GM18517 (cell line): ENCODE measurements around the gene GPR132.
"Not testable (repeated sequence)": the region's sequence is repeated elsewhere in the genome, so short reads cannot be mapped to it uniquely, and the experiment has no call there.

Source experiments
- ATAC-seq: cut with Tn5 transposase; IDR thresholded peaks from one replicate; pipeline ENCODE4 v1.9.1; 2021; ENCODE audit warnings: mild to moderate bottlenecking, moderate library complexity; ENCODE audit not compliant: unreplicated experiment

Gene GPR132

DNA sequence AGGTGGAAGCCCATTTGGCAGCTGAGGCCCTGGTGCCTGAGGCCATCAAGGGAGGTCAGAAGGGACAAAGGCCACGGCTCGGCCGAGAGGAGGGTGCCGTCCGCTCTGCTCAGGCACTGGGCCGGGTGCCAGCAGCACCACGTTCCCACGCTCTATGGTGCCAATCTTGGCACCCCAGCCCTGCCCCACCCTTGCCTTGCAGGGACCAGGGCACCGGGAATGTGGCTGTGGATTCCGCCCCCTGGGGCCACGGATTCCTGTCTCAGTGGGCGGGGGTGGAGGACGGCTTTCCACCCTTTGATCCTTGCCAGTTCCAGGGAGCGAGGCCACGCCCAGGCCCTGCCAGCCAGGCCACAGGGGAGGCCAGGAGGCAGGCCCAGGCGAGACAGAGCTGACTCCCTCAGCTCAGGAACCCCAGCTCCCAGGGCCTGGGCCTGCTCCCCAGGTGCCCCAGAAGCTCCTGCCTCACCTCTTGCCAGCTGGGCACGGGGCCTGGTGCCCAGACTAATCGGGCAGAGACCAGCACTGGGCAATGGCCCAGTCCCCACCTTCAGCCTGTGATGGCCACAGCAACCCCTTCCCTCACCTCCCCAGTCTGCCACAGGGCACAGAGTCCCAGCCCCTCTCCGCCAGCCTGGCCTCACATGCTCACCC lies 26.4 kb upstream of the GPR132 start:
- ATAC-seq, result no peak

DNA sequence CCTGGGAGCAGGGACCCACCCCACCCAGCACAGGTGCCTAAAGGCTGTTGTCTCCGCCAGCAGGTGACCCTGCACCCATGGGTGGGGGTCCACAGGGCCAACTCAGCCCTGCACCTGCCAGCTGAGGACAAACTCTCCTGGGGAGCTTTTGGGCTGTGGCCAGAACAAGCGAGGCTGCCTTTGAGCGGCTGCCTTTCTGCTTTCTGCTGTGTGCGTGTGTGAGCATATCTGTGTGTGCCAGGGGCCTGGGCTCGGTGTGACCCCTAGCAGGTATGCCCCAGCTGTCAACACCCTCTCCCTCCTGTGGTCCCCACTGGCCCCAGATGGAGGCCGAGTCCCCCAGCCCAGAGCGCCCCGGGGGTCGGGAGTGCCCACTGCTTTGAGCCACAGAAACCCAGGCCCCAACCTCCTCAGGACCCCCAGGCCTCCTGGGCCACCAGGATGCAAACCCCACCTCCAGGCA lies 25.9 kb upstream of the GPR132 start:
- no peak for ATAC-seq

DNA sequence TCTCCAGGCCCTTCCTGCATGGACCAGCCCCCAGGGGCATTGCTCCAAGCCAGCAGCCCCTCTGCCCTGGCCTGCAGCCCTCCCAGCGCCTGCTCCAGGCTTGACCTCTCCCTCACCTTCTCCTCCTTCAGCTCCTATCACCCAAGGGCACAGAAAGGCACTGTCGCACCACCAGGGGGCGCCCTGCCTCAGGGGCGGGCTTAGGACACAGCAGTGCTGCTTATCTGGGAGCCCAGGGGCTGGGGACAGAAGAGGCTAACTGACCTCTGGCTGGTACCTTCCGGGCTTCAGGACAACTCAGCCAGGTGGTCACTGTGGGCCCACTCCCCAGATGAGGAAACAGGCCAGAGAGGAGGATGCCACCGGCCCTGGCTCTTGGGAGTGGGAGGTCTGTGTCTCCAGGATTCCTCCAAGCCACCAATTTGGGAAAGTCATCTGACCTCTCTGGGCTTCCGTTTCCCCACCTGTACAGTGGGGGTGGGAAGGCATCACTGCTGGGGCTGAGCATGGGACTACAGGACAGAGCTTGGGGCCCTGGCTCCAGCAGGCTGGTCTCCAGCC lies 25.3 kb upstream of the GPR132 start:
- ATAC-seq, result no peak

DNA sequence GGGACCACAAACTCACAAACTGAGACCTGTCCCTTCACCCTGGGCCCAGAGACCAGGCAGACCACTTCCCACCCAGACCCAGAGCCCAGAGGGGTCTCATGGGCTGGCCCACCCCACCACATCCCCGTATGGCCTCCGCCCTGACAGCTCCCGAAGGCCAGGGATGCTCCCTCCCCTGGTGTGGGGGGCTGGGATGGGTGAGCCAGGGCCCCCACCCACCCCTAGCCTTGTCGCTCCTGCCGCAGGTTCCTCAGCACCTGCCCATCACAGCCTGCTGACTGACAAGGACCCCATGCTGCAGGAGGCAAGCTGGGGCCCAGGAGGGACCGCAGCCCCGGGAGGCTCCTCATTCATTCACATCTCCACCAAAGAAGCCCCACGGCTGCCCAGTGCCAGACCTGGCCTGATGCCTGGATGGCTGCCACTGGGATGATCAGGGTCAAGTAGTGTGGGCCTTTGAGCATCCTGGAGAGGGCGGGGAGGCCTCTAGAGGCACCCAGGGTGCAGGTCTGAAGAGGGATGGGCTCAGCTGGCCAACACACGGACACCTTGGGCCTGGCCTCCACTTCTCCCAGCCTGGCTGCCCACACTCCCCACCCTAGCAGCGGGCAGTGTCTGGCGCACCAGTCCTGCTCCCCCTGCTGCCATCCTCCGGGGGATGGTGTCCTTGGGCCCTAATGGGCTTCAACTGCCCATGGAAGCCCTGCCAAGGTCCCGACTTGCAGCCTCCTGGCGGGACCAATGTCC lies 24.7 kb upstream of the GPR132 start:
- no peak for ATAC-seq

DNA sequence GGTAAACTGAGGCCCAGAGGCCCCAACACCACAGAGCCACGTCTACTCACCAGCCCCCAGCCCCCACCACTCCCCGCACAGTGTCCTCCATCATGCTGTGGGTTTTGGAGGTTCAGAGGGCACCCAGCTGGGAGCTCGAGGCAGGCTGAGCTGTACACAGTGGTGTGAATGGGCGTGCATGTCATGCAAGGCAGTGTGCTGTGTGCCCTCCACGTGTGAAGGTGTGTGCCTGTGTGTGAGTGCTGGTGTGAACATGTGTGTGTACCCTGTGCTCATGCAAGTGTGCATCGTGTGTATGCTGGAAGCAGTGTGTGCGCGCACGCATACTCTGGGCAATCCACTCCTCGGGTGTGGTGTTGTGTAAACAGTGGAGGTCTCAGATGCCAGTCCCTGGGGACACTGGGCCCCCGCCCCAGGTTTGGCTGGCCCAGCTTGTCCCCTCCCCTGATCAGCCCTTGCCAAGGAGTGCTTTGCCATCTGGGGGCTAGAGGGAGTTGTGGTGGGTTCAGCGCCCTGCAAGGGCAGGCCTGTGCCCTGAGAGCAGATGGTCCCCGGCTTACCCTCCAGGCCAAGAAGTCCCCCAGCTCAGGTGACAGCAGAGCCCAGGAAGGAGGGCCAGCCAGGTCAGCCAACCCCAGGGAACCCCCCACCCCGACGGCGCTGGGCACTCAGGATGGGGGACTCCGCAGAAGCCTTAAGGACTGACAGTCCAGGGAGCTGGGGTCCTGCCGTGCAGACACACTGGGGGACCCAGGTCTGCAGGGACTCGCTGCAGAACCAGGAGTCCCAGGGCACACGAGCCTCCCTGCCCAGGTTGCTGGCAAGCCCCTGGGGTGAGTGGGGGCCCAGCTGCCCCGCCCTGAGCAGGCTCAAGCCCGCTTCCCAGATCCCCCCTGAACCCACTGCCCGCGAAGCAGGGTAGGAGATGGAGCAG lies 23.8 kb upstream of the GPR132 start:
- no peak for ATAC-seq

DNA sequence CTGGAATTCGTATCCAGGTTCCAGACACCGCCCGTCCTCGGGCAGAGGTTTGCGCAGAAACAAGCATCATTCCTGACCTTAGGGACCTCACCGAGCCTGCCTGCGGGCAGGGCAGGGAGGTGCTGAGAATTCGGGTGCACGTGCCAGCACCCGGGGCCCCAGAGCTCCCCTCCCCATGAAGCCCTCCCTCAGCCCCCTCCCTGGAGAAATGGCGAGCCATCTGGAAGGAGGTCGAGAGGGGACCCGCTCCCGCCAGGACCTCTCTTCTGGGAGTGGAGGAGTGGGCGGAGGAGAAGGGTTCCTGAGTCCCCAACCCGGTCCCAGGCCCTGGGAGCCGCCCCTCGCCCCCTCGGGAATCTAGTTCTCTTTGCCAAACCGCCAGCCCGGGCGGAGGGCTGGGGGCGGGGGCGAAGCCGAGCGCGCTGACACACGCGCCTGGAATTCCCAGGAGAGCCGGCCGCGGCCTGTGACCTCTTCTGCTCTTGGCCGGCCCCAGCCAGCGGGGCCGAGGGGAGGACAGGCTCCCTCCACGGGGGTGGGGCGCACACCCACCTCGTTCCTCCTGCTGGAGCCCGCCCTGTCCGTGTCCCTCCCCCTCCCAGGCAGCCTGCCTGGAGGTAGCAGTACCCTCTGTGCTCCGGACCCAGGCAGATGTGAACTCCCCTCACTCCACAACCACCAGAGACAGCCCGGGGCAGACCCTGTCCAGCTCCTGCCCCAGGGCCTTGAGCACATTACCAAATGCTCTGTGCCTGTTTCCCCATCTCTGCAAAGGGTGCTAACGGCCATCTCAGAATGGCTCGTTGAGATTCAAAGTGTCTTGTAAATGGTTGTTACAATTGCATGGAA lies 23.0 kb upstream of the GPR132 start:
- ATAC-seq, result no peak

DNA sequence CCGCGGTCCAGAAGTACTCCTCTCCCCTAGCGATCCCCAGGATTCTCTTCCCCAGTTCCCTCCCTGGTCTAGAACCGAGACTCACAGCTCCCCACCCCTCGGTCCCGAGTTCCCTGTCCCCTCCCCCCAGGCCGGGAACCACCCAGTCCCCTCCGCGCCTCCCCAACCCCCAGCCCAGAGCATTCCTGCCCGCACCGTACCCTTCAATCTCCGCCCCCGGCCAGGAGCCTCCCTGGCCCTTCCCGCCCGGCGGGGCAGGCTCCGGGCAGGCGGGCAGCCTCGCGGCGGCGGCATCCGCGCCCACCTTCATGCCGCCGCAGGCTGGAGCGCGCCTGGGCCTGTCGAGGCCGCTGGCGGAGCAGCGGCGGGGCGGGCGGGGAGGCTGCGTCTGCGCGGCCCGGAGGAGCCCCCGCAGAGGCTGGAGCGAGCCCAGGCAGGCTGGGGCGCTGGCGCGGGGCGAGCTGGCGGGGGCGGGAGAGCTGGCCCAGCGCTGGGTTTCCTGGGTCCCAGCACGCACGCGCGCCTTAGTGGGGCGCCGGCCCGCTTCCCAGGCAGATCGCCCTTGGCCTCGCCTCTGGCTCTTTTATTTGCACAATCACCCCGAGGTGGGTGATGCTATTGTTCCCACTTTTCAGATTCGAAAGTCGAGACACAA lies 22.2 kb upstream of the GPR132 start:
- no peak for ATAC-seq

DNA sequence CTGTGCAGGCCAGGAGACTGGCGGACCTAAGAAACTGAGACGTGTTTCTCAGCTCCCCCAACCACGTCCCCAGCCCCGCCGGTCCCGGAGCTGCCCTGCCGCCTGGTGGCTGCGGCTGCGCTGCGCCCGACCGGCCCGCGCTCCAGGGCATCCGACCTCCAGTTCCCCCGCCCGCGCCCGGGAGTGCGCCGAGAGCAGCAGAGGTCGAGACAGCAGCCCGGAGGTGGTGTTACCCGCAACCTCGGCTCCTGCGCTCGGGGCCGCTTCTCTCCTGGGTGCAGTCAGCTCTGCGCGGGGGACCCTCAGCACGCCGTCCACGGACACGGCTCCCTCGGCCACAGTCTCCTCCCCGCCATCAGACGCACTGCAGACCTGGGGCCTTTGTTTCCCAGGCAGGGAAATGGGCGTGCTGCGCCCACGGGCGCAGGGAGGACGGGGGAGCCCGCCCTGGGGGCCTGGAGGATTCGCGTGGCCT lies 21.6 kb upstream of the GPR132 start:
- peak; percentile 63 for ATAC-seq

DNA sequence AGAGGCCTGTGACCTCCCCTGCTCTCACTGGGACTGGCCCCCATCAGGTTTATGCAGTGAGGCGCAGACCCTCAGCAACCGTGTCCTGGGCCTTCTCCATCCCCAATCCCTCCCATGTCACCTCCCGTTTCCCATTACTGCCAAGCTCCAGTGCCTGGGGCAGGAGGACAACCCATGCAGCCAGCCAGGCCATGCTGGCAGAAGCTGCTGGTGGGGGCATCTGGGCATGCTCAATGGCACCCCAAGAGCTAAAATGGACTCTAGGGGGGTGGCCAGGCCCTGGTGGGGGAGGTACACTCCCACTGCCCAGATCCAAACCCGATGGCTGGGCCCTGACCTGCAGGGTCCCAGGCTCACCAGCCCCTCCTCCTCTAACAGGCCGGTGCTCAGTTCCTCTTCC lies 20.5 kb upstream of the GPR132 start:
- ATAC-seq, result no peak

DNA sequence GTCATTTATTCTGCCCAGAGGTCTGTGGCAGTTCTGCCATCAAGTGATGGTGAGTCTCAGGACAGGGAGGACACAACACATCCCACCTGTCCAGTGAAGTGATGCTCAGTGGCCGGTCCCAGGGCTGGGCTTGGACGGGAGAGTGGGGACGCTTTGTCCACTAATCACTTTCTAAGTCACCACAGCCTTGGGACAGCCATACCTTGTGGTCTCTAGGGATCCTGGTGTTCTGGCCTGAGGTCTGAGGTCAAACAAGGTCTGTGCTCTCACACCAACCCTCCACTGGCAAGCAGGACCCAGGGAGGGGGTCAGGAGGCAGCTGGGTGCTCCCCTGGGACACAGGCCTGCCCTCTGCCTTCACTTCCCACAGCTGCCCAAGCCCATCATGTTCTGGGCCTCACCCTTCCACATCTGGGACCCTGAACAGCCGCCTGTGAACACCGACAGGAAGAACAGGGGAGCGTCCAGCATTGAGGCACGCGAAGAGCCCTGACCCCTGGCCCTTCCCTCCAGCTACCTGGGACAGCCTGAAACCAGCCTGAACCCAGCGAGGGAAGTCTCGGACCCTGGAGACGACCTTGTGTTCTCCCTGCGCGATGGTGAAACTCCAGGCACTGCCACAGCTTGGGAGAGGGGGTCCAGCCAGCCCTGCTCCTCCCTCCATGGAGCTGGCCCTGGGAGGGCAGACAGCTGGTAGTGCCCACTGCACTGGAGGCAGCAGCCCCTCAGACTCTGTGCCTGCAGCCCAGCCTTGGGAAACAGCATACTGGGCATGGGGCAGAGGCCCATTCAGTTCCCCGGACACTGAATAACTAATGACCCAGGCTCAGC lies 19.7 kb upstream of the GPR132 start:
- ATAC-seq, result no peak

DNA sequence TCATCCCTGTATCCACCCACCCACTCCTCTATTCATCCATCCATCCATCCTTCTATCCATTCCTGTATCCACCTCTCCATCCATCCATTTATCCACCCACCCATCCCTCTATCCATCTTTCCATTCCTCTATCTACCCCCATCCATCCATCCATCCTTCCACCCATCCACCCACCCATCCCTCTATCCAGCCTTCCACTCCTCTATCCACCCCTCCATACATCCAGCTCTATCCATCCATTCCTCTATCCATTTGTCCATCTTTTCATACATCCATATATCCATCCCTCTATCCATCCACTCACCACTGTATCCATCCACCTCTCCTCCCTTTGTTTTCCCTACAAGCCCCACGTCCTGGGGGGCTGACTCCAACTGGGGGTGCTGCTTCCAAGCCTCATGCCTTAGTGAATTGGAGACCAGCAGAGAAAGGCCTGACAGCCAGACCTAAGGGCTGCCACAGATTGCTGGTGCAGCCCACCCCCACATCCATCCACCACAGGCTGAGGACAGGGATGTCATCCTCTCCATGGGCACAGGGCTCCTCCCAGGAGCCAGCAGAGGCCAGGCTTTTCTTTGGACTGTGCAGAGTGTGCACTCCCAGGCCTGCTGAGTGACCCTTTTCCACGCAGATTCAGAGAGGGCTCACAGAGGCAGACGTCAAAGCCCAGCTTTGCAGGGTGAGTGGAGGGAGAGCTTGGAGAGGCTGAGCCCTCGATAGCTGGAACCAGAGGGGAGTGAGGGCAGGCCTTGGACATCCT lies 18.9 kb upstream of the GPR132 start:
- no peak for ATAC-seq

DNA sequence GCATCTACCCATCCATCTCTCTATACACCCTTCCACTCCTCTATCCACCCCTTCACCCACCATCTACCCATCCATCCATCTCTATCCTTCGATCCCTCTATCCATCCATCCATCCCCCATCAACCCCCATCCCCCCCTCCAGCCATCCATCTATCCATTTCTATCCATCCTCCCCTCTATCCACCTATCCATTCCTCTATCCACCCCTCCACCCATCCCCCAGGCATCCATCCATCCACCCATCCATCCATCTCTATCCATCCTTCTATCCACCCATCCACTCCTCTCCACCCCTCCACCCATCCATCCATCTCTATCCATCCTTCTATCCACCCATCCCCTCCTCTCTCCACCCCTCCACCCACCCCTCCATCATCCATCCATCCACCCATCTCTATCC lies 17.5 kb upstream of the GPR132 start:
- ATAC-seq, result no peak

DNA sequence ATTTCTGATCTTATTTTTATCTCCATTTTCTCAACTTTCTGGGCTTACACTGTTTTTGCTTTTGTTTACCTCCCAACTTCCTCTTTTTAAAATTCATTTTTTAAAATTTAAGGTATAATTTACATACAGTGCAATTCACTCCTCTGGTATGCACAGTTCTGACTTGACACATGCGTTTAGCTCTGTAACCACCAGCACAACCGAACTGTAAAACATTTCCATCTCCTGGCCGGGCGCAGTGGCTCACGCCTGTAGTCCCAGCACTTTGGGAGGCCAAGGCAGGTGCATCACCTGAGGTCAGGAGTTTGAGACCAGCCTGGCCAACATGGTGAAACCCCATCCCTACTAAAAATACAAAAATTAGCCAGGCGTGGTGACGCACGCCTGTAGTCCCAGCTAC lies 16.2 kb upstream of the GPR132 start:
- not testable (repeated sequence) for ATAC-seq

DNA sequence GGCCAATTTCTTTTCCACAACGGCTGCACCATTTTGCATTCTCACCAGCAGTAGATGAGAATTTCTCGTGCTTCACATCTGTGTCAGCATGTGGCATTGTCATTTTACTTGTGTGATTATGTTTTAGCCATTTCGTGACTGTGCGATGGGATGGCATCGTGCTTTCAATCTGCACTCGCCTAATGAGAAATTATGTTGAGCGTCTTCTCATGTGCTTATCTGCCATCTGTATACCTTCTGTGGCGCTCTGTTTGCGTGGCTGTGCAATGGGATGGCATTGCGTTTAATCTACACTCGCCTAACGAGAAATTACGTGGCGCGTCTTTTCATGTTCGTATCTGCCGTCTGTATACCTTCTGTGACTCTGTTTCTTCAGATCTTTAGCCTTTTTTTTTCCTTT lies 14.9 kb upstream of the GPR132 start:
- ATAC-seq, result no peak

DNA sequence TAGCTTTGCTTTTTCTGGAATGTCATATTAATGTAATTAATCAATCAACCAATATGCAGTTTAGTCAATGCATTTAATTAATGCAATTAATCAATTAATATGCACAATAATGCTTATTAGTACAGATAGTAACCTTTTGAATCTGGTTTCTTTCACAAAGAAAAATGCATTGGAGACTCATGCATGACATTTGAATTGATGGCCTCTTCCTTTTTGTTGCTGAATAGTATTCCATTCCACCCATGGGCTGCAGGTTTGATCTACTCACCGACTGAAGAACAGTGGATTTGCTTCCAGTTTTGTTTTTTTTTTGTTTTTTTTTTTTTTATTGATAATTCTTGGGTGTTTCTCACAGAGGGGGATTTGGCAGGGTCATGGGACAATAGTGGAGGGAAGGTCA lies 13.1 kb upstream of the GPR132 start:
- no peak for ATAC-seq

DNA sequence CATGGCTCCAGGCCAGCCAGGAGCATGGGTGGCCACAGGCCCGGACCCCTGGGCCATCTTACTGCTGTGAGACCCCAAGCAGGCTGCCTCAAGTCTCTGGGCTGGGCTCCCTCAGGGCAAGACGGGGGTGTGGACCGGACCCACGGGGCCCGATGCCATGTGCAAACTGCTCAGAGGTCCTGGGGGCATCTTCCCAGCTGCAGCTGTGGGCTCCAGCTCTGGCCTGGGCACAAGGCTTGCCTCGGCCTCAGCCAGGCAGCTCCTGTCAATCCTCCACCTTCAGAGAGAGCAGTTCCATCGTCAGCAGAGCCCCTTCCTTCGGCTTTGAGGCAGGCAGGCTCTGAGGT lies 12.4 kb upstream of the GPR132 start:
- ATAC-seq, result no peak

DNA sequence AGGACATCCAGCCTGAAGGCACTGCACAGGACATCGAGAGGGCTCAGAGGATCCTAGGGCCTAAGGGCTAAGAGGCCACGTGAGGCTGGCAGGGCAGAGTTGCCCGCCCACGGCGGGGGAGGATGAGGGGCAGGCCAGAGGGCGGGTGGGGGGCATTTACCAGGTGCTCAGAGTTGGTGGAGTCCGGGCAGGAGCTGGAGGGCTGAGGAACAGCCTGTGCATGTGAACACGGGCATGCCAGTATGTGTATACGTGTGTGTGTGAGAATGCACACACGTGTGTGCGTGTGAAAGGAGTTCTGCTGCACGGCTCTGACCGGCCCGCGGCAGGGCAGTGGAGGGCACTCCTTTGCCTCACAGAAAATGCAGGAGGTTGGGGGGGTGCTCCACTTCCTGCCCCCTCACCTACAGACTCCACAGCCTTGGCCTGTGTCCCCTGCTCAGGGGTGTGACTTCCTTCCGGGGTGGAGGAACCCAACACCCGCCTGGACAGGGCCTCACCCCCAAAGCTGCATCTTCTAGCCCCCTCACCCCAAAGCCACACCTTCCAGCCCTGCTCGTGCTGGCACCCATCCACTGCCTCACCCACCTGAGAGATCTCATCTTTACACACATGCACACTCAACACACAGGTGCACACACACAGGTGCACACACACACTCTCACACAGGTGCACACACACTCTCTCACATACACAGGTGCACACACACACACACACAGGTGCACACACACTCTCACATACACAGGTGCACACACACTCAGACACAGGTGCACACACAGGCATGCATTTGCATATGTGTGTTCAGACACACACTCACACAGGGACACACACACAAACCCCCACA lies 11.8 kb upstream of the GPR132 start:
- ATAC-seq, result no peak
